HG03103 (cell line): ENCODE data around the gene FTO.

Experiments
- ATAC-seq: cut with Tn5 transposase; IDR thresholded peaks from one replicate; pipeline ENCODE4 v1.9.1; 2021; ENCODE audit warnings: low read depth; ENCODE audit not compliant: unreplicated experiment

Gene FTO

GRCh38 chr16:53707671-53708070, 3.7 kb downstream of the FTO start:
- no peak for ATAC-seq

- ATAC-seq: no peak
Measured at GRCh38 chr16:53708490-53708889, 4.5 kb downstream of the FTO start.

- no peak for ATAC-seq
Measured at GRCh38 chr16:53711390-53711789, 7.4 kb downstream of the FTO start.

- no peak for ATAC-seq
Measured at GRCh38 chr16:53712065-53712464, 8.1 kb downstream of the FTO start.

- no peak for ATAC-seq
Measured at GRCh38 chr16:53713403-53714204, 9.6 kb downstream of the FTO start.

- ATAC-seq: no peak
Measured at GRCh38 chr16:53714205-53715022, 10.5 kb downstream of the FTO start.

DNA sequence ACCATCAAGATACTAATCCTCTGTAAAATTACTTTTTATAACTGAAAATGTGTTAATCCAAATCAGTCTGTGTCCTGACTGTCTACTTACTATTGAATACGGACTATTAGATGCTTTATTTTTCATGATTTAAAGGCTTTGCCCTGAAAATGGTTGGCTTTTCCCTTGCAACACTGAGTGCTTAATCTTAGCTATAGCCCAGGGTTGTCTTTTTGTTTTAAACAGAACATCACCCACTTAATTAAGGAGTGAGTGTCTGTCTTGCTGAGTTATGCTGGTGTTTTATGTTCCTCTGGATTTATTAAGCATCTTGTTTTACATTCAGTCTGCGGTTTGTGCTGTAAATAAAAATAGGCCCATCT, 11.0 kb downstream of the FTO start:
- ATAC-seq: no peak

- no peak for ATAC-seq
Measured at GRCh38 chr16:53717577-53717976, 13.6 kb downstream of the FTO start.

- no peak for ATAC-seq
Measured at GRCh38 chr16:53721017-53721416, 17.1 kb downstream of the FTO start.

- no peak for ATAC-seq
Measured at GRCh38 chr16:53726625-53727024, 22.7 kb downstream of the FTO start.

- ATAC-seq: no peak
Measured at GRCh38 chr16:53730693-53731092, 26.7 kb downstream of the FTO start.

- no peak for ATAC-seq
Measured at GRCh38 chr16:53732296-53732929, 28.5 kb downstream of the FTO start.

GRCh38 chr16:53734908-53735307, 31.0 kb downstream of the FTO start:
- no peak for ATAC-seq

DNA sequence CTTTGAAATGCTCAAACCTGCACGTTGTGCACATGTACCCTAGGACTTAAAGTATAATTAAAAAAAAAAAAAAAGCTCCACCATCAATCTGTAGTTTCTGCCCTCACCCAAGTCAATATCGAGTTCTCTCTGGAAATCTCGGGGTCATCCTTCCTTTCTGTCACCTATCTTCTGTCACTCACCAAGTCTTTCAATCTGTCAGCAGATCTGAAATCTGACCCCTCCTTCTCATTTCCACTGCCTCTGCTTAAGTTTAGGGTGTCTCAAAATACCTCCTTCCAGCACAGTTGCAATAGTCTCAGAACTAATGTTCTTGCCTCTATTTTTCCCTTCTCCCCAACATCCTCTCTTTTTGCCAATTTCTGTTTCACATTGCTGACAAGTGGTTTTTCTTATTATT, 32.3 kb downstream of the FTO start:
- no peak for ATAC-seq

DNA sequence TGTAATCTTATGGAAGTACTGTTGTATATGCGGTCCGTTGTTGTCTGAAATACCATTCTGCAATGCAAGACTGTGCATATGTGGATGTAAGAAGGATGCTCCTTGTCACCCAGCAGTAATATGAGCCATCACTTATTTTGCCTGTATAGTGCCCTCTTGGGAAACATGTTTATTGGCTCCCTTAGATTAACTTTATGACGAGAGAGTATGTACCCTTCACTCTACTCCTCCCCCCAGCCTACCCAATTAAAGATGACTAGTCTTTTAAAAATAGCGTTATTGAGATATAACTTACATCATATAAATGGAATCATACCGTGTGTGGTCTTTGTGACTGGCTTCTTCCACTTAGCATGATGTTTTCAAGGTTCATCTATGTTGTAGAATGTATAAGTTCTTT, 33.6 kb downstream of the FTO start:
- no peak for ATAC-seq

GRCh38 chr16:53740476-53740875, 36.5 kb downstream of the FTO start:
- no peak for ATAC-seq

DNA sequence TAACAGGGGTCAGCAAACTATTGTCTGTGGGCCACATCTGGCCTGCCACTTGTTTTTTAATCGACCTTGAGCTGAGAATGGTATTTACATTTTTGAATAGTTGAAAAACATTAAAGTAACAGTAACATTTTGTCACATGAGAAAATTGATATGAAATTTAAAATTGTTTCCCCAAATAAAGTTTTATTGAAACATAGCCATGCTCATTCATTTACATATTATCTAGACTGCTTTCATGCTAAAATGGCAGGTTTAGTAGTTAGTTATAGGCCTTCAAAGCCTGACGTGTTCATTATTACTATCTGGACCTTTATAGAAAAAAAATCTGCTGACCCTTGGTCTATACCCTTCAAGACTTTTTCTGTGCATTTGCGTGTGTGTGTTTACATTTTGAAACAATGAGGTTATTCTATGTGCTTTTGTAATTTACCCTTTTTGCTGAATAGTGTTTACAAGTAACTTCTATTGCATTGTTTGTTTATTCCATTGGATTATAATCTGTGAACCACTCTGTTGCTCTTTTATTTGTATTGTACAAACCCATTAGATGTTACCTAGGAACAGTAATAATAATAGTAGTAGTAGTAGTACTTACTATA, 37.1 kb downstream of the FTO start:
- ATAC-seq: no peak

DNA sequence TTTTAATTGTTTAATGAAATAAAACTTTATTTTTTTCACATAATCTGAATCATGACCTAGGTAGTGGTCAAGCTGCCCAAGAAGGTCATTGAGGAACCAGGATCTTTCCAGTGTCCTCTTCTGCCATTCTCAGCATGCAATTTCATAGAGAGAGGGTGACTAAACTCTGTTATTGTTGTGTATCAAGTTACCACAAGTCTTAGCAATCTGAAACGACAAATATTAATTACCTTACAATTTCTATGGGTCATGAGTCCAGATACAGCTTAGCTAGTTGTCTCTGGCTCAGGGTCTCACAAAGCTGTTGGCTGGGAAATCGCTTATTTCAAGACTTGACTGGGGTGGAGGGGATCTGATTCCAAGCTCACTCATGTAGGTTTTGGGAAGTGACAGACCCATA, 37.6 kb downstream of the FTO start:
- no peak for ATAC-seq

DNA sequence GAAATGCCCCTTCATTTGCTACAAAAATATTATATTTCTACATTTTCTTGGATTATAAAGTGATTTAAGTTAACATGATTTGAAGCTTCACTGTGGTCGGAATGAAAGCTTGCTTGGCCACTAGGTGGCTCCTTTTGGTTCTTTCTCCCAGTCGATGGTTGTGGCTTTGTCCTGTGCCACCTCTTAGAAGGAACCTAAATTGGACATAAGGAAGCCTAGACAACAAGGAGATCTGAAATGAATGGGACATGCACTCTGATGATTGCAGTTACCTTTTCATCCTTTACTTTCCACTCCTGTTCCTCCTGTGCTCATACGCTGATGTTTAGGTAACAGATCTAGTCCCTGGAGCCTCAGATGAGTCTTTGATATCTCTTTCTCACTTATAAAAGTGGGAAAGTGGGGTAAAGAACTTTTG, 39.2 kb downstream of the FTO start:
- ATAC-seq: no peak

DNA sequence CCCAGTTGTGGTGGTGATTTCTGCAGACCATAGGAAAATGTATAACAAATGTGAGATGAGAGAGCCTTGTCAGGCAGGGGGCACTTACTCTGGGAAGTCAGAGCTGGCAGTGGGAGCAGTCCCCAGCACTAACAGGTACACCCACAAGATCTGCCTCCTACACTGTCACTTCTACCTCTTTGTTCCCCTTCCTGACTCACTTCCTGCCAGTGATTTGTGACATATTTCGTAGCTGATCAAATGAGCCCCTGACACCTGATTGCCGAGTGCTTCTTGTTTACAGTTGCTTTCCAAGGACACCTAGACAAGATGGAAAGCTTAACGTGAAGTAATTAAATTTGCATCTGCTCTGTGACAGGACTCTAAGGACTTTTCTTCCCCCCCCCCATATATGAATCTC, 40.5 kb downstream of the FTO start:
- no peak for ATAC-seq

- no peak for ATAC-seq
Measured at GRCh38 chr16:53745086-53745485, 41.1 kb downstream of the FTO start.
